ENCODE results near the gene TSC22D2.

DNA sequence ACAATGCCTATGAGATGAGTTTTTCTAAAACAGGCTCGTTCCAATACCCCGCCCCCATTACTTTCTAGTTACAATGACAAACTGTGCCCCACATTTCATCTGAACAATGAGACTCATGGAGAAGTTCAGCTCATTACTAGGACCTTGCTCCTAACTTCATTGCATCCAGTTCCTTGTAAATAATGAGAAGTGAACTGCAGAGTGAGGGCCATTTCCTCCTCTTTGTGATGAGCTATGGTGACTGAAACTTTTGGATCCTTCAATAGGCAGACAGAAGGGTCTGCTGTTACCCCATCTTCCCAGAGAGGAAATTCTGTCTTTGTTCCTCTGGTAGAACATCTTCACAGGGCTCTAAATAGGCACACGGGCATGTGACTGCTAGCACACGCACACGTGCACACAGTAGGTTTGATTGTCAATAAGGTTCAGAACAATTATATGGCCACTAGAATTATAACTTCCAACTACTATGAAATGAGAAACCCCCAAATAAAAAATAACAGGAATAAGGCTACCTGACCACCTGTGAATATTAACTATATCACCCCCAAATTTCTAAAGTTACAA lies 86.4 kb downstream of the TSC22D2 start:
- TF ChIP-seq, protein P1, sequence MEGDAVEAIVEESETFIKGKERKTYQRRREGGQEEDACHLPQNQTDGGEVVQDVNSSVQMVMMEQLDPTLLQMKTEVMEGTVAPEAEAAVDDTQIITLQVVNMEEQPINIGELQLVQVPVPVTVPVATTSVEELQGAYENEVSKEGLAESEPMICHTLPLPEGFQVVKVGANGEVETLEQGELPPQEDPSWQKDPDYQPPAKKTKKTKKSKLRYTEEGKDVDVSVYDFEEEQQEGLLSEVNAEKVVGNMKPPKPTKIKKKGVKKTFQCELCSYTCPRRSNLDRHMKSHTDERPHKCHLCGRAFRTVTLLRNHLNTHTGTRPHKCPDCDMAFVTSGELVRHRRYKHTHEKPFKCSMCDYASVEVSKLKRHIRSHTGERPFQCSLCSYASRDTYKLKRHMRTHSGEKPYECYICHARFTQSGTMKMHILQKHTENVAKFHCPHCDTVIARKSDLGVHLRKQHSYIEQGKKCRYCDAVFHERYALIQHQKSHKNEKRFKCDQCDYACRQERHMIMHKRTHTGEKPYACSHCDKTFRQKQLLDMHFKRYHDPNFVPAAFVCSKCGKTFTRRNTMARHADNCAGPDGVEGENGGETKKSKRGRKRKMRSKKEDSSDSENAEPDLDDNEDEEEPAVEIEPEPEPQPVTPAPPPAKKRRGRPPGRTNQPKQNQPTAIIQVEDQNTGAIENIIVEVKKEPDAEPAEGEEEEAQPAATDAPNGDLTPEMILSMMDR (IDR thresholded peaks at IDR 0.05) = no peak
- TF ChIP-seq POLR2AphosphoS5 (IDR thresholded peaks at IDR 0.05) (no peak), EP300 (IDR thresholded peaks at IDR 0.05) (no peak), POLR2A (IDR thresholded peaks at IDR 0.05) (no peak)

Data from stomach (tissue), 4 donors.